ENCODE results near the gene ITGB5. TPM values are rescaled to one million over a fixed set of nuclear protein-coding genes. Genes with fewer than 3 reads are reported as not detected.
"Not testable (repeated sequence)": the region's sequence is repeated elsewhere in the genome, so short reads cannot be mapped to it uniquely, and the experiment has no call there.

The ITGB5 gene
- total RNA-seq, 1 donor from 2014 or later: 141 TPM

GRCh38 chr3:124751501-124751900 lies 135.7 kb downstream of the ITGB5 start:
- TF ChIP-seq CTCF (IDR thresholded peaks at IDR 0.05; ENCODE audit: insufficient read depth, low read length, severe bottlenecking): no peak
- Histone ChIP-seq H3K36me3 (ENCODE audit: control insufficient read depth, insufficient read depth, low read length) (no peaks in the 10 kb centered on the region), H3K4me3 (ENCODE audit: low read depth, low read length) (no peak overlapping the region), H3K27me3 (ENCODE audit: control insufficient read depth, insufficient read depth, low read length) (no peaks in the 10 kb centered on the region)
- FAIRE-seq: no peak
- no peak for DNase-seq (ENCODE audit: low read depth)

DNA sequence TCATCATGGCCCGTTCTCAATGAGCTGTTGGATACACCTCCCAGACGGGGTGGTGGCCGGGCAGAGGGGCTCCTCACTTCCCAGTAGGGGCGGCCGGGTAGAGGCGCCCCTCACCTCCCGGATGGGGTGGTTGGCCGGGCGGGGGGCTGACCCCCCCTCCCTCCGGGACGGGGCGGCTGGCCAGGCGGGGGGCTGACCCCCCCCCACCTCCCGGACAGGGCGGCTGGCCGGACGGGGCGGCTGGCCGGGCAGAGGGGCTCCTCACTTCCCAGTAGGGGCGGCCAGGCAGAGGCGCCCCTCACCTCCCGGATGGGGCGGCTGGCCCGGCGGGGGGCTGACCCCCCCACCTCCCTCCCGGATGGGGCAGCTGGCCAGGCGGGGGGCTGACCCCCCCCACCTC lies 137.3 kb downstream of the ITGB5 start:
- DNase-seq (ENCODE audit: low read depth); H3K36me3 ChIP-seq (ENCODE audit: control insufficient read depth, insufficient read depth, low read length); H3K27me3 ChIP-seq (ENCODE audit: control insufficient read depth, insufficient read depth, low read length); FAIRE-seq; H3K4me3 ChIP-seq (ENCODE audit: low read depth, low read length): not testable (repeated sequence)

DNA sequence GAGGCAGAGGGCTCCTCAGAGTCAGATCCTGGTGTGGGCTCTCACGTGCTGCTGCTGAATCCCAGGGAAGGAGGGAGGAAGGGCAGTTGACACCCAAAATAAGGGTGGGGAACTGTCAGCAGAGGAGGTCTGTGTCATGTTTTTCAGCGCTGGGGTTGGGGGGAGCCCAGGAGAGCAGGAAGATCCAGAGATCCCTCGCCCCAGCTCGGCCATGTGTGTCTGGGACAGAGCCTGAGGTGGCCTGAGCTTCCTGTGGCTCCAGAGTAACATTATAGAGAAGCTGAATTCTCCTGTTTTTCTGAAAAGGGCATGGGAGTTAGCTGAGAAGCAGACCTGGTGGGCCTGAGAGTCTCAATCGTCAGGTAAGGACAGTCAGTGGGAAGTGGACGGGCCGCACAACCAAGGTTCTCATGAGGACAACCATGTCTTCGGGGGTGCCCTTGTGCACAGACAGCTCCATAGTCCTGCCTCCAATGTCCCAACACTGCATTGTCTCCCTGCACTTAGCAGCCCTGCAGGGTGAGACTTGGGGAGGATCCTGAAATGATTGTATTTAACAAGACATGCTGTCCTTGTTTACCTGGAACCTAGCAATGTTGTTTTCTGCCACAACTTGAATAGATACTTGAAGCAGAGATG lies 138.5 kb downstream of the ITGB5 start:
- H3K36me3 ChIP-seq (ENCODE audit: control insufficient read depth, insufficient read depth, low read length): peaks cover 5% of the 10 kb centered on the region
- no peak overlapping the region for H3K4me3 ChIP-seq (ENCODE audit: low read depth, low read length)
- DNase-seq (ENCODE audit: low read depth) (no peak), FAIRE-seq (no peak)
- H3K27me3 ChIP-seq (ENCODE audit: control insufficient read depth, insufficient read depth, low read length): no peaks in the 10 kb centered on the region
- TF ChIP-seq CTCF (IDR thresholded peaks at IDR 0.05; ENCODE audit: insufficient read depth, low read length, severe bottlenecking): no peak

- H3K27me3 ChIP-seq (ENCODE audit: control insufficient read depth, insufficient read depth, low read length): no peaks in the 10 kb centered on the region
- peaks cover 5% of the 10 kb centered on the region for H3K36me3 ChIP-seq (ENCODE audit: control insufficient read depth, insufficient read depth, low read length)
- DNase-seq (ENCODE audit: low read depth): no peak
- TF ChIP-seq CTCF (IDR thresholded peaks at IDR 0.05; ENCODE audit: insufficient read depth, low read length, severe bottlenecking): no peak
- peak; percentile 72 for FAIRE-seq
- no peak overlapping the region for H3K4me3 ChIP-seq (ENCODE audit: low read depth, low read length)
Observed at GRCh38 chr3:124747111-124747981, 139.8 kb downstream of the ITGB5 start.

GRCh38 chr3:124745756-124746155 lies 141.4 kb downstream of the ITGB5 start:
- TF ChIP-seq CTCF (IDR thresholded peaks at IDR 0.05; ENCODE audit: insufficient read depth, low read length, severe bottlenecking): no peak
- no peak overlapping the region for H3K4me3 ChIP-seq (ENCODE audit: low read depth, low read length)
- peaks cover 6% of the 10 kb centered on the region for H3K36me3 ChIP-seq (ENCODE audit: control insufficient read depth, insufficient read depth, low read length)
- FAIRE-seq: no peak
- DNase-seq (ENCODE audit: low read depth): no peak
- no peaks in the 10 kb centered on the region for H3K27me3 ChIP-seq (ENCODE audit: control insufficient read depth, insufficient read depth, low read length)

DNA sequence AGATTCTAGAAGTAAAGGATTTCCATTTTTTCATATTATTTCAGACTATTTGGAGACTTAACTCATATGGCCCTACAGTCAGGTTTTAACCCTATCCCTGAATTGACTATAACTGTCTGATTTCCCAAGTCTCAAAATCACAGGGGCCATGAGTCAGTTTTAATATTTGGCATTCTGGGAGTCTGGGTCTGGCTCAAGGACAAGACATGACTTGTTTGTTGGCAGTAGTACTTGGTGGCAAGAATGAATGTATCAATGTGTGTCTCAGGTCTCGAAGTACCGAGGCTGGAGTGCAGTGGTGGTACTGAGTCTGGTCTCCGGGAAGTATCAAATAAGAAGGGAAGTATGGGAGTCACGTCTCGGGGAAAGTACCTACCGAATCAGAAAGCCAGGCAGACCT lies 146.1 kb downstream of the ITGB5 start:
- TF ChIP-seq CTCF (IDR thresholded peaks at IDR 0.05; ENCODE audit: insufficient read depth, low read length, severe bottlenecking): no peak
- peak; percentile 95 for DNase-seq (ENCODE audit: low read depth)
- no peak for FAIRE-seq
- H3K27me3 ChIP-seq (ENCODE audit: control insufficient read depth, insufficient read depth, low read length): no peaks in the 10 kb centered on the region
- H3K36me3 ChIP-seq (ENCODE audit: control insufficient read depth, insufficient read depth, low read length): peaks cover 15% of the 10 kb centered on the region
- H3K4me3 ChIP-seq (ENCODE audit: low read depth, low read length): no peak overlapping the region

Measured in bronchial epithelial cell (primary cell).